HUES6 (cell line): ENCODE data around the gene LRIG1.

Experiments used
- H3K27ac ChIP-seq: 2 replicates; pipeline ENCODE4 v1.7.0; 2013; ENCODE audit warnings: low read depth, mild to moderate bottlenecking, low read length, inconsistent platforms
- H3K27me3 ChIP-seq: 2 replicates; pipeline ENCODE4 v1.6.1; 2013; ENCODE audit warnings: low read length; ENCODE audit not compliant: control insufficient read depth, insufficient read depth
- H3K36me3 ChIP-seq: 2 replicates; pipeline ENCODE4 v1.6.1; 2013; ENCODE audit warnings: low read length; ENCODE audit not compliant: control insufficient read depth, insufficient read depth
- H3K4me1 ChIP-seq: 2 replicates; pipeline ENCODE4 v1.6.1; 2013; ENCODE audit warnings: low read length; ENCODE audit not compliant: control insufficient read depth, insufficient read depth
- H3K4me3 ChIP-seq: 2 replicates; pipeline ENCODE4 v1.5.1; 2013; ENCODE audit warnings: low read depth, low read length
- H3K9ac ChIP-seq: one replicate; pipeline ENCODE4 v1.6.1; 2013; ENCODE audit warnings: mild to moderate bottlenecking, low read length
- H3K9me3 ChIP-seq: 2 replicates; pipeline ENCODE4 v1.6.1; 2013; ENCODE audit warnings: low read depth, low read length; ENCODE audit not compliant: control insufficient read depth, insufficient read depth

Gene LRIG1

GRCh38 chr3:66379565-66379964 lies 121.3 kb downstream of the LRIG1 start:
- Histone ChIP-seq H3K4me3 (no peak overlapping the region), H3K36me3 (peaks cover 80% of the 10 kb centered on the region), H3K27ac (no peak overlapping the region), H3K9me3 (no peaks in the 10 kb centered on the region), H3K27me3 (no peaks in the 10 kb centered on the region), H3K9ac (no peak overlapping the region), H3K4me1 (no peaks in the 10 kb centered on the region)

- no peaks in the 10 kb centered on the region for H3K4me1 ChIP-seq
- H3K27ac ChIP-seq: no peak overlapping the region
- no peak overlapping the region for H3K9ac ChIP-seq
- H3K27me3 ChIP-seq: no peaks in the 10 kb centered on the region
- H3K4me3 ChIP-seq: no peak overlapping the region
- H3K36me3 ChIP-seq: peaks cover 72% of the 10 kb centered on the region
- H3K9me3 ChIP-seq: no peaks in the 10 kb centered on the region
Observed at GRCh38 chr3:66378256-66378655, 122.6 kb downstream of the LRIG1 start.

- Histone ChIP-seq H3K4me1 (no peaks in the 10 kb centered on the region), H3K36me3 (peaks cover 68% of the 10 kb centered on the region), H3K27ac (no peak overlapping the region), H3K9ac (no peak overlapping the region), H3K27me3 (no peaks in the 10 kb centered on the region), H3K4me3 (no peak overlapping the region), H3K9me3 (no peaks in the 10 kb centered on the region)
Observed at GRCh38 chr3:66377800-66378199, 123.0 kb downstream of the LRIG1 start.

- Histone ChIP-seq H3K9me3 (no peaks in the 10 kb centered on the region), H3K36me3 (peaks cover 55% of the 10 kb centered on the region)
Observed at GRCh38 chr3:66376568-66376967, 124.3 kb downstream of the LRIG1 start.

GRCh38 chr3:66372681-66373350 lies 128.0 kb downstream of the LRIG1 start:
- no peaks in the 10 kb centered on the region for H3K9me3 ChIP-seq
- H3K27ac ChIP-seq: no peak overlapping the region
- no peaks in the 10 kb centered on the region for H3K27me3 ChIP-seq
- no peak overlapping the region for H3K4me3 ChIP-seq
- H3K36me3 ChIP-seq: peaks cover 18% of the 10 kb centered on the region
- no peaks in the 10 kb centered on the region for H3K4me1 ChIP-seq
- no peak overlapping the region for H3K9ac ChIP-seq

More at GRCh38 chr3:66376568-66376967, 124.3 kb downstream of the LRIG1 start:
- no peak overlapping the region for H3K27ac ChIP-seq
- H3K9ac ChIP-seq: no peak overlapping the region
- H3K4me1 ChIP-seq: no peaks in the 10 kb centered on the region
- H3K4me3 ChIP-seq: no peak overlapping the region
- no peaks in the 10 kb centered on the region for H3K27me3 ChIP-seq

GRCh38 chr3:66371432-66371831 lies 129.4 kb downstream of the LRIG1 start:
- no peak overlapping the region for H3K27ac ChIP-seq
- no peaks in the 10 kb centered on the region for H3K9me3 ChIP-seq
- no peaks in the 10 kb centered on the region for H3K27me3 ChIP-seq
- H3K4me3 ChIP-seq: no peak overlapping the region
- H3K36me3 ChIP-seq: peaks cover 9% of the 10 kb centered on the region; the same call in 1 of the 2 replicates
- no peaks in the 10 kb centered on the region for H3K4me1 ChIP-seq
- no peak overlapping the region for H3K9ac ChIP-seq

- H3K9ac ChIP-seq: no peak overlapping the region
- no peak overlapping the region for H3K27ac ChIP-seq
Observed at GRCh38 chr3:66370179-66370578, 130.6 kb downstream of the LRIG1 start.

GRCh38 chr3:66367979-66368378 lies 132.8 kb downstream of the LRIG1 start:
- Histone ChIP-seq H3K36me3 (no peaks in the 10 kb centered on the region), H3K9ac (no peak overlapping the region), H3K4me3 (no peak overlapping the region), H3K27ac (no peak overlapping the region), H3K4me1 (peaks cover 13% of the 10 kb centered on the region), H3K9me3 (no peaks in the 10 kb centered on the region), H3K27me3 (no peaks in the 10 kb centered on the region)

More at GRCh38 chr3:66370179-66370578, 130.6 kb downstream of the LRIG1 start:
- Histone ChIP-seq H3K4me1 (peaks cover 8% of the 10 kb centered on the region), H3K27me3 (no peaks in the 10 kb centered on the region), H3K36me3 (peaks cover 5% of the 10 kb centered on the region; the same call in 1 of the 2 replicates), H3K4me3 (no peak overlapping the region), H3K9me3 (no peaks in the 10 kb centered on the region)

GRCh38 chr3:66366747-66367146 lies 134.1 kb downstream of the LRIG1 start:
- Histone ChIP-seq H3K27ac (no peak overlapping the region), H3K9me3 (no peaks in the 10 kb centered on the region), H3K36me3 (no peaks in the 10 kb centered on the region), H3K27me3 (no peaks in the 10 kb centered on the region), H3K4me1 (peaks cover 20% of the 10 kb centered on the region), H3K4me3 (no peak overlapping the region), H3K9ac (no peak overlapping the region)

GRCh38 chr3:66365080-66365479 lies 135.7 kb downstream of the LRIG1 start:
- no peaks in the 10 kb centered on the region for H3K27me3 ChIP-seq

GRCh38 chr3:66363148-66363547 lies 137.7 kb downstream of the LRIG1 start:
- no peak overlapping the region for H3K9ac ChIP-seq
- no peaks in the 10 kb centered on the region for H3K36me3 ChIP-seq
- no peak overlapping the region for H3K27ac ChIP-seq
- no peak overlapping the region for H3K4me3 ChIP-seq
- H3K4me1 ChIP-seq: peaks cover 20% of the 10 kb centered on the region
- no peaks in the 10 kb centered on the region for H3K27me3 ChIP-seq
- H3K9me3 ChIP-seq: no peaks in the 10 kb centered on the region

More at GRCh38 chr3:66365080-66365479, 135.7 kb downstream of the LRIG1 start:
- Histone ChIP-seq H3K36me3 (no peaks in the 10 kb centered on the region), H3K4me1 (peaks cover 20% of the 10 kb centered on the region), H3K9ac (no peak overlapping the region), H3K9me3 (no peaks in the 10 kb centered on the region), H3K4me3 (no peak overlapping the region), H3K27ac (no peak overlapping the region)
